CD4-positive, alpha-beta T cell (primary cell): ENCODE data around the gene TMIGD2. TPM values are rescaled to one million over a fixed set of nuclear protein-coding genes. Genes with fewer than 3 reads are reported as not detected.

ENCODE experiments used
- ATAC-seq: fragments of 200-7000 bp; cut with Tn5 transposase; one replicate; pipeline ENCODE4 v1.10.0; 2022; ENCODE audit warnings: mild to moderate bottlenecking; ENCODE audit not compliant: poor library complexity
- CTCF ChIA-PET: fragments of 350-600 bp; sonication (Branson Sonifier 250); formaldehyde crosslinking; loops from one replicate; lab custom pipeline; 2021; ENCODE audit warnings: antibody characterized with exemption, inconsistent platforms; lab: Charles Lee
- POLR2A ChIA-PET: fragments of 350-600 bp; sonication (Branson Sonifier 250); formaldehyde crosslinking; loops from one replicate; lab custom pipeline; 2021; ENCODE audit warnings: antibody characterized with exemption, inconsistent platforms; lab: Charles Lee
- DNase-seq, 14 experiments: peaks; one replicate each; pipeline ENCODE4 v3.0.0-alpha.2; 2013 to 2020; ENCODE audit warnings: mixed read lengths in 2 of 14
- H3K27ac ChIP-seq, 2 donors: one replicate each; pipeline versions ENCODE4 v1.5.1 to v1.7.0; 2013; ENCODE audit warnings: low read length in 2 of 2, low read depth in 1 of 2, mild to moderate bottlenecking in 1 of 2
- H3K27me3 ChIP-seq, 2 experiments: 1 replicate in 1 of 2; 2 replicates in 1 of 2; pipeline versions ENCODE4 v1.6.1 to v1.7.0; 2013; ENCODE audit warnings: low read length in 2 of 2, control low read depth in 1 of 2, mild to moderate bottlenecking in 1 of 2, moderate library complexity in 1 of 2; ENCODE audit not compliant: insufficient read depth in 2 of 2, control insufficient read depth in 1 of 2
- H3K36me3 ChIP-seq: one replicate; pipeline ENCODE4 v1.6.1; 2013; ENCODE audit warnings: low read length, control low read depth; ENCODE audit not compliant: insufficient read depth
- H3K4me1 ChIP-seq: one replicate; pipeline ENCODE4 v1.6.1; 2013; ENCODE audit warnings: low read length, control low read depth; ENCODE audit not compliant: insufficient read depth
- H3K4me3 ChIP-seq: one replicate; pipeline ENCODE4 v1.5.1; 2013; ENCODE audit warnings: mild to moderate bottlenecking, low read length, moderate library complexity
- H3K9me3 ChIP-seq, 2 experiments: 1 replicate in 1 of 2; 2 replicates in 1 of 2; pipeline versions ENCODE4 v1.6.1 to v1.7.0; 2013; ENCODE audit warnings: low read length in 2 of 2, mild to moderate bottlenecking in 2 of 2, control low read depth in 1 of 2, moderate library complexity in 1 of 2; ENCODE audit not compliant: control insufficient read depth in 1 of 2, insufficient read depth in 1 of 2
- H3K27ac Mint-ChIP-seq: one replicate; pipeline ENCODE4 v1.8.0; 2020; ENCODE audit warnings: mixed read lengths
- H3K27me3 Mint-ChIP-seq: one replicate; pipeline ENCODE4 v1.8.0; 2021; ENCODE audit warnings: mixed read lengths
- H3K36me3 Mint-ChIP-seq: one replicate; pipeline ENCODE4 v1.8.0; 2021; ENCODE audit warnings: low read depth, mixed read lengths
- H3K4me1 Mint-ChIP-seq: one replicate; pipeline ENCODE4 v1.8.0; 2021; ENCODE audit warnings: low read depth, mixed read lengths
- H3K4me3 Mint-ChIP-seq: one replicate; pipeline ENCODE4 v1.8.0; 2020; ENCODE audit warnings: mild to moderate bottlenecking, mixed read lengths
- H3K9me3 Mint-ChIP-seq: one replicate; pipeline ENCODE4 v1.8.0; 2020; ENCODE audit warnings: mixed read lengths
- CTCF ChIP-seq: fragments of 200-600 bp; IDR thresholded peaks from one replicate; pipeline ENCODE4 v1.8.0; 2022; ENCODE audit warnings: antibody characterized with exemption, mild to moderate bottlenecking
- intact Hi-C, 2 experiments: fragments of 100-400 bp; cut with DNase I in 1 of 2; cut with micrococcal nuclease in 1 of 2; formaldehyde crosslinking; loops; one replicate each; pipeline versions ENCODE4 v1.15.1 to v1.9.0; 2023 to 2025; cut with DNase I, micrococcal nuclease
- total RNA-seq, 174 experiments: library from RNA in 2 of 174; stranded (reverse) in 2 of 174; gene quantifications; one replicate each; pipeline ENCODE4 v1.2.3 and lab custom pipeline; 2021 to 2026

TMIGD2 gene
- total RNA-seq, 2 experiments from 2014 or later = 17.6 to 20.9 TPM

- ATAC-seq (no peak), DNase-seq (no peak)
- H3K27ac ChIP-seq = no peak overlapping the region
- H3K27ac Mint-ChIP-seq = no peak overlapping the region
- no peaks in the 10 kb centered on the region for H3K9me3 Mint-ChIP-seq
- intact Hi-C loops = no loop called here
- no peaks in the 10 kb centered on the region for H3K4me1 Mint-ChIP-seq
- H3K27me3 ChIP-seq = peaks cover 11% of the 10 kb centered on the region in 2 experiments
- ChIA-PET CTCF (no interaction called here), POLR2A (no interaction called here)
- peaks cover 2% of the 10 kb centered on the region for H3K4me1 ChIP-seq
- no peaks in the 10 kb centered on the region for H3K36me3 Mint-ChIP-seq
- H3K4me3 ChIP-seq = no peak overlapping the region
- peaks cover 0 to 3% of the 10 kb centered on the region in 2 experiments for H3K9me3 ChIP-seq
- TF ChIP-seq CTCF = no peak
- H3K36me3 ChIP-seq = no peaks in the 10 kb centered on the region
- H3K4me3 Mint-ChIP-seq = no peak overlapping the region
- H3K27me3 Mint-ChIP-seq = peaks cover 13% of the 10 kb centered on the region
Measured at GRCh38 chr19:4284974-4285373, 17.2 kb downstream of the TMIGD2 start.

GRCh38 chr19:4284176-4284958, 17.8 kb downstream of the TMIGD2 start:
- Histone ChIP-seq H3K9me3 (peaks cover 0 to 5% of the 10 kb centered on the region in 2 experiments), H3K27me3 (peaks cover 15 to 16% of the 10 kb centered on the region in 2 experiments), H3K4me1 (peaks cover 8% of the 10 kb centered on the region), H3K27ac (no peak overlapping the region), H3K4me3 (no peak overlapping the region), H3K36me3 (no peaks in the 10 kb centered on the region)
- Mint-ChIP-seq H3K9me3 (no peaks in the 10 kb centered on the region), H3K4me1 (no peaks in the 10 kb centered on the region), H3K4me3 (no peak overlapping the region), H3K27ac (no peak overlapping the region), H3K36me3 (no peaks in the 10 kb centered on the region), H3K27me3 (peaks cover 17% of the 10 kb centered on the region)
- ChIA-PET POLR2A (no interaction called here), CTCF (no interaction called here)
- no peak for TF ChIP-seq CTCF
- ATAC-seq (no peak), DNase-seq (no peak)
- intact Hi-C loops = no loop called here

- Histone ChIP-seq H3K4me3 (no peak overlapping the region), H3K27me3 (peaks cover 15 to 16% of the 10 kb centered on the region in 2 experiments), H3K9me3 (peaks cover 0 to 5% of the 10 kb centered on the region in 2 experiments), H3K4me1 (peaks cover 15% of the 10 kb centered on the region), H3K27ac (no peak overlapping the region), H3K36me3 (no peaks in the 10 kb centered on the region)
- no peak overlapping the region for H3K27ac Mint-ChIP-seq
- DNase-seq (no peak), ATAC-seq (no peak)
- H3K27me3 Mint-ChIP-seq = peaks cover 30% of the 10 kb centered on the region
- CTCF ChIA-PET = no interaction called here
- H3K36me3 Mint-ChIP-seq = no peaks in the 10 kb centered on the region
- H3K4me3 Mint-ChIP-seq = peak overlapping the region; percentile 45
- H3K4me1 Mint-ChIP-seq = no peaks in the 10 kb centered on the region
- TF ChIP-seq CTCF = no peak
- POLR2A ChIA-PET = no interaction called here
- intact Hi-C loops = no loop called here
- no peaks in the 10 kb centered on the region for H3K9me3 Mint-ChIP-seq
Measured at GRCh38 chr19:4279530-4280422, 22.4 kb downstream of the TMIGD2 start.
